ENCODE measurements around the gene CDH16.

Gene CDH16

DNA sequence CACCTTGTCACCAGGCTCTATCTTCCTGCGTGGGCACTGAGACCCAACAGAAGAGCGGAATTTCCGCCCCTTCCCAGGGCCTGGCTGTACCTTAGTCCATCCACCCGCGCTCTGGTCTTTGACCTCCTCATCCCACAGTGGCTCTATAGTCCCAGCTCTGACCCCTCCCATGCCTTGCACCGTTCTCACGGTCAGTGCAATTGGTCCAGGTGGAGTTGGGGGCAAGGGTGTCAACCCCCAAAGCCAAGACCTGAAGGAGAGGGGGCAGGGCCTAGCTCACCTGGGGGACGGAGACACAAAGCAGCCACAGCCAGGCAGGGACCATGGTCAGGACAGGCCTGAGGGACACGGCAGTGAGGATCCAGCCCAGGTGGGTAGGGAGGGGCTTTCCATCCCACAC, 944 bp downstream of the CDH16 start:
- Histone ChIP-seq H3K27ac (ENCODE audit: extremely low read depth, low read depth, low read length) (no peak overlapping the region), H3K36me3 (ENCODE audit: control insufficient read depth in 2 of 2, insufficient read depth in 1 of 2, low read length in 2 of 2) (no peaks in the 10 kb centered on the region), H3K9me3 (ENCODE audit: control insufficient read depth, insufficient read depth, low read depth, low read length) (no peaks in the 10 kb centered on the region), H3K4me3 (ENCODE audit: low read depth, low read length) (no peak overlapping the region), H3K4me1 (ENCODE audit: control insufficient read depth, insufficient read depth, low read length) (no peaks in the 10 kb centered on the region)
- CTCF ChIA-PET = interaction anchor here (0.9 to 15.1 kb wide), 2 partner anchors 19 to 44 kb away, joined by 4 to 268 read pairs; partner anchors contain the start of gene CES3
- TF ChIP-seq ZFHX2 (tag by site-specific recombination; conservative IDR thresholded peaks at IDR 0.05) = no peak
- no peak for TF ChIP-seq ZBTB7A (tag by site-specific recombination; IDR thresholded peaks at IDR 0.05; ENCODE audit: low read depth)
- peak; percentile 36; the same call in 1 of the 2 replicates for TF ChIP-seq EGR2 (tag by site-specific recombination; IDR thresholded peaks at IDR 0.05; ENCODE audit: low read depth)
- no peak for TF ChIP-seq ZNF785 (tag by site-specific recombination; IDR thresholded peaks at IDR 0.05)
- TF ChIP-seq ZFP41 (tag by site-specific recombination; IDR thresholded peaks at IDR 0.05; ENCODE audit: borderline replicate concordance) = no peak
- POLR2A ChIA-PET = interaction anchor here (2.2 kb wide), 1 partner anchor 12 kb away, joined by 6 read pairs; no protein-coding TSS in a partner anchor

DNA sequence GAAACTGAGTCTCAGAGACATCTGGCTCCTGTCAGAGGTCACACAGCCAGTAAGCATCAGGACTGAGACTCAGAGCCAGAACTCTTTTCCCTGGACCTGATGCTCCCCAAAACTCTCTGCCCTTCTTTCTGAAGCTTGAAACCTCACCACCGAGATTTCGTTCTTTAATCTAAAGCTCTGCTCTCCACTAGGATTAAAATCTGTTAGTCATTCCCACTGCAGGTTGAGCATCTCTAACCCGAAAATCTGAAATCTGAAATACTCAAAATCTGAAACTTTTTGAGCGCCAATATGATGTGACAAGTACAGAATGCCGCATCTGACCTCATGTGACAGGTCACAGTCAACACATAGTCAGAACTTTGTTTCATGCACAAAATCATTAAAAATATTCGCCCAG, 2.2 kb downstream of the CDH16 start:
- Histone ChIP-seq H3K9me3 (ENCODE audit: control insufficient read depth, insufficient read depth, low read depth, low read length) (no peaks in the 10 kb centered on the region), H3K36me3 (ENCODE audit: control insufficient read depth in 2 of 2, insufficient read depth in 1 of 2, low read length in 2 of 2) (no peaks in the 10 kb centered on the region), H3K4me1 (ENCODE audit: control insufficient read depth, insufficient read depth, low read length) (no peaks in the 10 kb centered on the region), H3K4me3 (ENCODE audit: low read depth, low read length) (no peak overlapping the region), H3K27ac (ENCODE audit: extremely low read depth, low read depth, low read length) (no peak overlapping the region)
- ChIA-PET CTCF (interaction anchor here (0.6 to 15.1 kb wide), 2 partner anchors 18 to 37 kb away, joined by 3 to 268 read pairs; no protein-coding TSS in a partner anchor), POLR2A (interaction anchor here (2.2 kb wide), 1 partner anchor 11 kb away, joined by 6 read pairs; no protein-coding TSS in a partner anchor)
- TF ChIP-seq, protein P1, sequence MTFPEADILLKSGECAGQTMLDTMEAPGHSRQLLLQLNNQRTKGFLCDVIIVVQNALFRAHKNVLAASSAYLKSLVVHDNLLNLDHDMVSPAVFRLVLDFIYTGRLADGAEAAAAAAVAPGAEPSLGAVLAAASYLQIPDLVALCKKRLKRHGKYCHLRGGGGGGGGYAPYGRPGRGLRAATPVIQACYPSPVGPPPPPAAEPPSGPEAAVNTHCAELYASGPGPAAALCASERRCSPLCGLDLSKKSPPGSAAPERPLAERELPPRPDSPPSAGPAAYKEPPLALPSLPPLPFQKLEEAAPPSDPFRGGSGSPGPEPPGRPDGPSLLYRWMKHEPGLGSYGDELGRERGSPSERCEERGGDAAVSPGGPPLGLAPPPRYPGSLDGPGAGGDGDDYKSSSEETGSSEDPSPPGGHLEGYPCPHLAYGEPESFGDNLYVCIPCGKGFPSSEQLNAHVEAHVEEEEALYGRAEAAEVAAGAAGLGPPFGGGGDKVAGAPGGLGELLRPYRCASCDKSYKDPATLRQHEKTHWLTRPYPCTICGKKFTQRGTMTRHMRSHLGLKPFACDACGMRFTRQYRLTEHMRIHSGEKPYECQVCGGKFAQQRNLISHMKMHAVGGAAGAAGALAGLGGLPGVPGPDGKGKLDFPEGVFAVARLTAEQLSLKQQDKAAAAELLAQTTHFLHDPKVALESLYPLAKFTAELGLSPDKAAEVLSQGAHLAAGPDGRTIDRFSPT (tag by site-specific recombination; IDR thresholded peaks at IDR 0.05) = no peak
- TF ChIP-seq, protein P2, sequence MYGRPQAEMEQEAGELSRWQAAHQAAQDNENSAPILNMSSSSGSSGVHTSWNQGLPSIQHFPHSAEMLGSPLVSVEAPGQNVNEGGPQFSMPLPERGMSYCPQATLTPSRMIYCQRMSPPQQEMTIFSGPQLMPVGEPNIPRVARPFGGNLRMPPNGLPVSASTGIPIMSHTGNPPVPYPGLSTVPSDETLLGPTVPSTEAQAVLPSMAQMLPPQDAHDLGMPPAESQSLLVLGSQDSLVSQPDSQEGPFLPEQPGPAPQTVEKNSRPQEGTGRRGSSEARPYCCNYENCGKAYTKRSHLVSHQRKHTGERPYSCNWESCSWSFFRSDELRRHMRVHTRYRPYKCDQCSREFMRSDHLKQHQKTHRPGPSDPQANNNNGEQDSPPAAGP (tag by site-specific recombination; IDR thresholded peaks at IDR 0.05) = no peak
- TF ChIP-seq ZNF311 (tag by site-specific recombination; IDR thresholded peaks at IDR 0.05; ENCODE audit: borderline replicate concordance) (no peak), ZNF423 (tag by site-specific recombination; IDR thresholded peaks at IDR 0.05) (no peak), ZNF548 (tag by site-specific recombination; IDR thresholded peaks at IDR 0.05) (no peak), REPIN1 (tag by site-specific recombination; IDR thresholded peaks at IDR 0.05; ENCODE audit: low read depth) (no peak), TRIM28 (IDR thresholded peaks at IDR 0.05; ENCODE audit: borderline replicate concordance, low read length) (no peak), ZNF510 (tag by site-specific recombination; IDR thresholded peaks at IDR 0.05; ENCODE audit: insufficient replicate concordance) (no peak)

DNA sequence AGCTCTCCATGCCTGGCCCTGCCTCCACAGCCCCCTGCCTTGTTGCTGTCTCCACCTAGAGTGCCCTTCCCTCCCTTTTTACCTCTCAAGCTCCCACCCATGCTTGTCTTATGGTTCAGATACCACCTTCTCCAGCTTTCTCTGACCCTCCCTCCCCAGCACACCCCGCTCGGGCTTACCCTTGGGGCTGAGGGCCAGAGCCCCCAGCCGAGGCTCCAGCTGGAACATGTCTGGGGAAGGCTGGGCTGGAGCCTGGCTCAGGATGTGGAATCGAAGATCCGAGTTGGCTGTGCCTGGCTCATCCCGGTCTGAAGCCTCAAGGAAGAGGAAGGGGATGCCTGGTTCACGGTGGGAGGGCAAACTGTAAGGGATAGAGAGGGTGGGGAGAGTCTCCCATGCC, 3.6 kb downstream of the CDH16 start:
- POLR2A ChIA-PET = interaction anchor here (0.8 kb wide), 1 partner anchor 14 kb away, joined by 6 read pairs; no protein-coding TSS in a partner anchor
- H3K27ac ChIP-seq (ENCODE audit: extremely low read depth, low read depth, low read length) = no peak overlapping the region
- H3K4me1 ChIP-seq (ENCODE audit: control insufficient read depth, insufficient read depth, low read length) = no peaks in the 10 kb centered on the region
- no peak overlapping the region for H3K4me3 ChIP-seq (ENCODE audit: low read depth, low read length)
- H3K9me3 ChIP-seq (ENCODE audit: control insufficient read depth, insufficient read depth, low read depth, low read length) = no peaks in the 10 kb centered on the region
- CTCF ChIA-PET = interaction anchor here (15.1 kb wide), 1 partner anchor 16 kb away, joined by 268 read pairs; no protein-coding TSS in a partner anchor
- no peaks in the 10 kb centered on the region for H3K36me3 ChIP-seq (ENCODE audit: control insufficient read depth in 2 of 2, insufficient read depth in 1 of 2, low read length in 2 of 2)
- no peak for TF ChIP-seq ZNF677 (tag by site-specific recombination; IDR thresholded peaks at IDR 0.05)
- TF ChIP-seq KLF10 (tag by site-specific recombination; IDR thresholded peaks at IDR 0.05) = no peak
- TF ChIP-seq MEIS1 (CRISPR knock-in tag; IDR thresholded peaks at IDR 0.05; ENCODE audit: borderline replicate concordance) = no peak
- TF ChIP-seq ZNF664 (tag by site-specific recombination; IDR thresholded peaks at IDR 0.05) = no peak
- TF ChIP-seq, protein P3, sequence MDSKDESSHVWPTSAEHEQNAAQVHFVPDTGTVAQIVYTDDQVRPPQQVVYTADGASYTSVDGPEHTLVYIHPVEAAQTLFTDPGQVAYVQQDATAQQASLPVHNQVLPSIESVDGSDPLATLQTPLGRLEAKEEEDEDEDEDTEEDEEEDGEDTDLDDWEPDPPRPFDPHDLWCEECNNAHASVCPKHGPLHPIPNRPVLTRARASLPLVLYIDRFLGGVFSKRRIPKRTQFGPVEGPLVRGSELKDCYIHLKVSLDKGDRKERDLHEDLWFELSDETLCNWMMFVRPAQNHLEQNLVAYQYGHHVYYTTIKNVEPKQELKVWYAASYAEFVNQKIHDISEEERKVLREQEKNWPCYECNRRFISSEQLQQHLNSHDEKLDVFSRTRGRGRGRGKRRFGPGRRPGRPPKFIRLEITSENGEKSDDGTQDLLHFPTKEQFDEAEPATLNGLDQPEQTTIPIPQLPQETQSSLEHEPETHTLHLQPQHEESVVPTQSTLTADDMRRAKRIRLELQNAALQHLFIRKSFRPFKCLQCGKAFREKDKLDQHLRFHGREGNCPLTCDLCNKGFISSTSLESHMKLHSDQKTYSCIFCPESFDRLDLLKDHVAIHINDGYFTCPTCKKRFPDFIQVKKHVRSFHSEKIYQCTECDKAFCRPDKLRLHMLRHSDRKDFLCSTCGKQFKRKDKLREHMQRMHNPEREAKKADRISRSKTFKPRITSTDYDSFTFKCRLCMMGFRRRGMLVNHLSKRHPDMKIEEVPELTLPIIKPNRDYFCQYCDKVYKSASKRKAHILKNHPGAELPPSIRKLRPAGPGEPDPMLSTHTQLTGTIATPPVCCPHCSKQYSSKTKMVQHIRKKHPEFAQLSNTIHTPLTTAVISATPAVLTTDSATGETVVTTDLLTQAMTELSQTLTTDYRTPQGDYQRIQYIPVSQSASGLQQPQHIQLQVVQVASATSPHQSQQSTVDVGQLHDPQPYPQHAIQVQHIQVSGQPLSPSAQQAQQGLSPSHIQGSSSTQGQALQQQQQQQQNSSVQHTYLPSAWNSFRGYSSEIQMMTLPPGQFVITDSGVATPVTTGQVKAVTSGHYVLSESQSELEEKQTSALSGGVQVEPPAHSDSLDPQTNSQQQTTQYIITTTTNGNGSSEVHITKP (tag by site-specific recombination; IDR thresholded peaks at IDR 0.05) = no peak
- no peak for TF ChIP-seq GFI1B (tag by site-specific recombination; IDR thresholded peaks at IDR 0.05)
- TF ChIP-seq, protein P4, sequence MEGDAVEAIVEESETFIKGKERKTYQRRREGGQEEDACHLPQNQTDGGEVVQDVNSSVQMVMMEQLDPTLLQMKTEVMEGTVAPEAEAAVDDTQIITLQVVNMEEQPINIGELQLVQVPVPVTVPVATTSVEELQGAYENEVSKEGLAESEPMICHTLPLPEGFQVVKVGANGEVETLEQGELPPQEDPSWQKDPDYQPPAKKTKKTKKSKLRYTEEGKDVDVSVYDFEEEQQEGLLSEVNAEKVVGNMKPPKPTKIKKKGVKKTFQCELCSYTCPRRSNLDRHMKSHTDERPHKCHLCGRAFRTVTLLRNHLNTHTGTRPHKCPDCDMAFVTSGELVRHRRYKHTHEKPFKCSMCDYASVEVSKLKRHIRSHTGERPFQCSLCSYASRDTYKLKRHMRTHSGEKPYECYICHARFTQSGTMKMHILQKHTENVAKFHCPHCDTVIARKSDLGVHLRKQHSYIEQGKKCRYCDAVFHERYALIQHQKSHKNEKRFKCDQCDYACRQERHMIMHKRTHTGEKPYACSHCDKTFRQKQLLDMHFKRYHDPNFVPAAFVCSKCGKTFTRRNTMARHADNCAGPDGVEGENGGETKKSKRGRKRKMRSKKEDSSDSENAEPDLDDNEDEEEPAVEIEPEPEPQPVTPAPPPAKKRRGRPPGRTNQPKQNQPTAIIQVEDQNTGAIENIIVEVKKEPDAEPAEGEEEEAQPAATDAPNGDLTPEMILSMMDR (tag by site-specific recombination; IDR thresholded peaks at IDR 0.05) = no peak
- TF ChIP-seq, protein P5, sequence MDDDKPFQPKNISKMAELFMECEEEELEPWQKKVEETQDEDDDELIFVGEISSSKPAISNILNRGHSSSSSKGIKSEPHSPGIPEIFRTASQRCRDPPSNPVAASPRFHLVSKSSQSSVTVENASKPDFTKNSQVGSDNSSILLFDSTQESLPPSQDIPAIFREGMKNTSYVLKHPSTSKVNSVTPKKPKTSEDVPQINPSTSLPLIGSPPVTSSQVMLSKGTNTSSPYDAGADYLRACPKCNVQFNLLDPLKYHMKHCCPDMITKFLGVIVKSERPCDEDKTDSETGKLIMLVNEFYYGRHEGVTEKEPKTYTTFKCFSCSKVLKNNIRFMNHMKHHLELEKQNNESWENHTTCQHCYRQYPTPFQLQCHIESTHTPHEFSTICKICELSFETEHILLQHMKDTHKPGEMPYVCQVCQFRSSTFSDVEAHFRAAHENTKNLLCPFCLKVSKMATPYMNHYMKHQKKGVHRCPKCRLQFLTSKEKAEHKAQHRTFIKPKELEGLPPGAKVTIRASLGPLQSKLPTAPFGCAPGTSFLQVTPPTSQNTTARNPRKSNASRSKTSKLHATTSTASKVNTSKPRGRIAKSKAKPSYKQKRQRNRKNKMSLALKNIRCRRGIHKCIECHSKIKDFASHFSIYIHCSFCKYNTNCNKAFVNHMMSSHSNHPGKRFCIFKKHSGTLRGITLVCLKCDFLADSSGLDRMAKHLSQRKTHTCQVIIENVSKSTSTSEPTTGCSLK (tag by site-specific recombination; IDR thresholded peaks at IDR 0.05) = no peak

Data from HEK293 (cell line).